ENCODE measurements around the gene SLC23A2. TPM values are rescaled to one million over a fixed set of nuclear protein-coding genes. Genes with fewer than 3 reads are reported as not detected.
"Not testable (repeated sequence)": the region's sequence is repeated elsewhere in the genome, so short reads cannot be mapped to it uniquely, and the experiment has no call there.

The SLC23A2 gene
- total RNA-seq, 1 donor from 2014 or later: 24.2 TPM

- TF ChIP-seq, protein P1, sequence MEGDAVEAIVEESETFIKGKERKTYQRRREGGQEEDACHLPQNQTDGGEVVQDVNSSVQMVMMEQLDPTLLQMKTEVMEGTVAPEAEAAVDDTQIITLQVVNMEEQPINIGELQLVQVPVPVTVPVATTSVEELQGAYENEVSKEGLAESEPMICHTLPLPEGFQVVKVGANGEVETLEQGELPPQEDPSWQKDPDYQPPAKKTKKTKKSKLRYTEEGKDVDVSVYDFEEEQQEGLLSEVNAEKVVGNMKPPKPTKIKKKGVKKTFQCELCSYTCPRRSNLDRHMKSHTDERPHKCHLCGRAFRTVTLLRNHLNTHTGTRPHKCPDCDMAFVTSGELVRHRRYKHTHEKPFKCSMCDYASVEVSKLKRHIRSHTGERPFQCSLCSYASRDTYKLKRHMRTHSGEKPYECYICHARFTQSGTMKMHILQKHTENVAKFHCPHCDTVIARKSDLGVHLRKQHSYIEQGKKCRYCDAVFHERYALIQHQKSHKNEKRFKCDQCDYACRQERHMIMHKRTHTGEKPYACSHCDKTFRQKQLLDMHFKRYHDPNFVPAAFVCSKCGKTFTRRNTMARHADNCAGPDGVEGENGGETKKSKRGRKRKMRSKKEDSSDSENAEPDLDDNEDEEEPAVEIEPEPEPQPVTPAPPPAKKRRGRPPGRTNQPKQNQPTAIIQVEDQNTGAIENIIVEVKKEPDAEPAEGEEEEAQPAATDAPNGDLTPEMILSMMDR (IDR thresholded peaks at IDR 0.05): no peak
These were observed 19.4 kb upstream of the SLC23A2 start for GRCh38 chr20:5020760-5021159.

GRCh38 chr20:5013682-5014447 lies 12.6 kb upstream of the SLC23A2 start:
- no peak overlapping the region for H3K4me3 Mint-ChIP-seq (ENCODE audit: unreplicated experiment)
- H3K27ac Mint-ChIP-seq (ENCODE audit: unreplicated experiment): no peak overlapping the region

More at GRCh38 chr20:5020760-5021159, 19.4 kb upstream of the SLC23A2 start:
- no peaks in the 10 kb centered on the region for H3K27me3 Mint-ChIP-seq (ENCODE audit: low read depth)
- no peak for DNase-seq (ENCODE audit: low spot score)
- peaks cover 8% of the 10 kb centered on the region for H3K4me1 Mint-ChIP-seq (ENCODE audit: low read depth)
- H3K9me3 Mint-ChIP-seq (ENCODE audit: low read depth): no peaks in the 10 kb centered on the region
- H3K4me3 Mint-ChIP-seq (ENCODE audit: unreplicated experiment): no peak overlapping the region
- H3K27ac Mint-ChIP-seq (ENCODE audit: unreplicated experiment): no peak overlapping the region
- no peaks in the 10 kb centered on the region for H3K36me3 Mint-ChIP-seq (ENCODE audit: low read depth)

DNA sequence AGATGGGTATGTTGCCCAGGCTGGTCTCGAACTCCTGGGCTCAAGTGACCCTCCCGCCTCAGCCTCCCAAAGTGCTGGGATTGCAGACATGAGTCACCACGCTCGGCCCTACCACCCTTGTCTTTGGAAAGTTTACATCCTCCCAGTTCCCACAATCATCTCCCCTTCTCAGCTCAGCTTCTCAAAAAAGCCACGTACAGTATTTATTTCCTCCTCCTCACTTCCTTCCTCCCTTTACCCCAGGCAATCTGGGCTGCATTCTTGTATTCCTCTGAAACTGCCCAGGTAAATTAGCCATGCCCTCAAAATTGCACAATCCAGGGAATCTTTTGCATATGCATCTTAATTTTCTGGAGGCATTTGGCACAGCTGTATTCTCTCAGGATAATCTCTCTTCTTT lies 7.4 kb upstream of the SLC23A2 start:
- no peak for DNase-seq (ENCODE audit: low spot score)
- Mint-ChIP-seq H3K27ac (ENCODE audit: unreplicated experiment) (no peak overlapping the region), H3K4me3 (ENCODE audit: unreplicated experiment) (no peak overlapping the region), H3K4me1 (ENCODE audit: low read depth) (peaks cover 8% of the 10 kb centered on the region), H3K27me3 (ENCODE audit: low read depth) (no peaks in the 10 kb centered on the region), H3K36me3 (ENCODE audit: low read depth) (no peaks in the 10 kb centered on the region), H3K9me3 (ENCODE audit: low read depth) (no peaks in the 10 kb centered on the region)
- TF ChIP-seq, protein P1 (IDR thresholded peaks at IDR 0.05): no peak

More at GRCh38 chr20:5013682-5014447, 12.6 kb upstream of the SLC23A2 start:
- no peak for DNase-seq (ENCODE audit: low spot score)
- Mint-ChIP-seq H3K27me3 (ENCODE audit: low read depth) (no peaks in the 10 kb centered on the region), H3K4me1 (ENCODE audit: low read depth) (peaks cover 3% of the 10 kb centered on the region), H3K9me3 (ENCODE audit: low read depth) (no peaks in the 10 kb centered on the region), H3K36me3 (ENCODE audit: low read depth) (no peaks in the 10 kb centered on the region)
- TF ChIP-seq, protein P1 (IDR thresholded peaks at IDR 0.05): no peak

GRCh38 chr20:5005326-5005725 lies 4.0 kb upstream of the SLC23A2 start:
- Mint-ChIP-seq H3K27me3 (ENCODE audit: low read depth) (no peaks in the 10 kb centered on the region), H3K4me3 (ENCODE audit: unreplicated experiment) (no peak overlapping the region), H3K27ac (ENCODE audit: unreplicated experiment) (no peak overlapping the region), H3K36me3 (ENCODE audit: low read depth) (no peaks in the 10 kb centered on the region), H3K4me1 (ENCODE audit: low read depth) (peaks cover 16% of the 10 kb centered on the region), H3K9me3 (ENCODE audit: low read depth) (no peaks in the 10 kb centered on the region)
- TF ChIP-seq, protein P1 (IDR thresholded peaks at IDR 0.05): no peak
- no peak for DNase-seq (ENCODE audit: low spot score)

- H3K4me1 Mint-ChIP-seq (ENCODE audit: low read depth): peaks cover 21% of the 10 kb centered on the region
- H3K9me3 Mint-ChIP-seq (ENCODE audit: low read depth); H3K27ac Mint-ChIP-seq (ENCODE audit: unreplicated experiment); H3K36me3 Mint-ChIP-seq (ENCODE audit: low read depth); DNase-seq (ENCODE audit: low spot score); H3K27me3 Mint-ChIP-seq (ENCODE audit: low read depth); H3K4me3 Mint-ChIP-seq (ENCODE audit: unreplicated experiment): not testable (repeated sequence)
These were observed 3.5 kb upstream of the SLC23A2 start for GRCh38 chr20:5004825-5005224.

DNA sequence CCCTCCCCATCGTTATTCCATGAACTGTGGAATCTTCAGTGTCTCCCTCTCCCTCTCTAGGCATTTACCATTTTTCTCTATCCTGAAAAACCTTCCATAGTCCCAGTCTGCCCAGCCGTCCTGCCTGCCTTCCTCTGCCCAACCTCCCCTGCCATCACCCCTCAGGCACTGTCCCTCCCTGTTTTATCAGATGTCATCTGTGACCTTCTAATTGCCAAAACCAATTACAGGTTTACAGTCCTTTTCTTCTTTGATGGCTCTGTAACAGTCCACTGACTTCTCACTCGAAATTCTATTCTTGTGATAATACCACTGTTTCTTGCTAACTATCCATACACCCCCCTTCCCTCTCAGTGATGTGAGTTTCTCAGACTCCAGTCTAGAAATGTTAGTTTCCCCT lies 2.3 kb upstream of the SLC23A2 start:
- TF ChIP-seq, protein P1 (IDR thresholded peaks at IDR 0.05): no peak
- Mint-ChIP-seq H3K27me3 (ENCODE audit: low read depth) (no peaks in the 10 kb centered on the region), H3K4me3 (ENCODE audit: unreplicated experiment) (no peak overlapping the region), H3K9me3 (ENCODE audit: low read depth) (no peaks in the 10 kb centered on the region), H3K36me3 (ENCODE audit: low read depth) (no peaks in the 10 kb centered on the region), H3K4me1 (ENCODE audit: low read depth) (peaks cover 24% of the 10 kb centered on the region), H3K27ac (ENCODE audit: unreplicated experiment) (no peak overlapping the region)
- no peak for DNase-seq (ENCODE audit: low spot score)

Data from chondrocyte (in vitro differentiated cells).